ENCODE measurements around the gene MED13L.

The MED13L gene

GRCh38 chr12:116024769-116025168 is 252.7 kb downstream of the MED13L start:
- Histone ChIP-seq H3K27me3 (ENCODE audit: control insufficient read depth in 1 of 2, insufficient read depth in 2 of 2, low read length in 2 of 2) (no peaks in the 10 kb centered on the region), H3K4me3 (ENCODE audit: low read depth in 1 of 2, low read length in 2 of 2) (no peak overlapping the region), H3K36me3 (ENCODE audit: control insufficient read depth in 1 of 2, insufficient read depth in 2 of 2, low read length in 2 of 2) (no peaks in the 10 kb centered on the region), H3K27ac (ENCODE audit: low read depth, low read length) (no peak overlapping the region), H3K9ac (ENCODE audit: low read depth in 1 of 2, low read length in 2 of 2) (no peak overlapping the region), H3K4me1 (ENCODE audit: control insufficient read depth in 1 of 2, insufficient read depth in 2 of 2, low read length in 2 of 2) (no peaks in the 10 kb centered on the region), H3K9me3 (ENCODE audit: control insufficient read depth in 1 of 2, low read length in 2 of 2) (no peaks in the 10 kb centered on the region)

DNA sequence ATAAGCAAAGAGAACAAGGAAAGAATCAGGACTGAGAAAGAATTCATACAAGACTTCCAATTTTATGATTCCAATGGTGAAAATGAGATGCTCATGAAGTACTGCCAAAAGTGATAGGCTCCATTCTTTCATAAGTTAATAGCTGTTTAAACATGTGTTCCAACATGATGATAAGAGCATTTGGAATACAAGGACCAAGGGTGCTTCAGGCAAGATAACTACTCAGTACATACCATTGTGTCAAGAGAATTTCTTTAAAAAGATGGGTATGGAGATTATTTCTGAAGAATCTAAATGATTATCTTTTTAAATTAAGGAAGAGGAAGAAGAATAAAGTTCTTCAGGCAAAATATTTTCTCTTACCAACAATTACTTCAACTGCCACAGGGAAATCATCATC is 258.1 kb downstream of the MED13L start:
- Histone ChIP-seq H3K27ac (ENCODE audit: low read depth, low read length) (no peak overlapping the region), H3K9me3 (ENCODE audit: control insufficient read depth in 1 of 2, low read length in 2 of 2) (no peaks in the 10 kb centered on the region), H3K4me1 (ENCODE audit: control insufficient read depth in 1 of 2, insufficient read depth in 2 of 2, low read length in 2 of 2) (no peaks in the 10 kb centered on the region), H3K9ac (ENCODE audit: low read depth in 1 of 2, low read length in 2 of 2) (no peak overlapping the region), H3K27me3 (ENCODE audit: control insufficient read depth in 1 of 2, insufficient read depth in 2 of 2, low read length in 2 of 2) (no peaks in the 10 kb centered on the region), H3K4me3 (ENCODE audit: low read depth in 1 of 2, low read length in 2 of 2) (no peak overlapping the region), H3K36me3 (ENCODE audit: control insufficient read depth in 1 of 2, insufficient read depth in 2 of 2, low read length in 2 of 2) (peaks cover 0 to 22% of the 10 kb centered on the region in 2 donors)

DNA sequence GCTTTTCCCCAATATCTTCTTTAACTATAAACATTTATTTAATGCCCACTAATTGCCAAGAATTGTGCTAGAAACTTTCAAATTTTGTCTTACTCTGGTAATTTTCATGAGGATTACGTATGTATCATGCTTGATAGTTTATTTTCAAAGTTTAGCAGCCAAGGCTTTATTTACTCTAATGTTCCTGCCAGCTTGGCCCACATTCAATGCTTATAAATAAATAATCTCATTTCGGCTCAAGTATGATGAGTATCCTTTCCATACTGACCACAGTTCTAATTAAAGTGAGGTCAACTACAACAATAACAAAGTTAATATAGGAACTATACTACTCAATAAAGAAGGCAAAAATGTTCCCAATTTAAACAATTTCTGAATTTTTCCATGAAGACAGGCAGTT is 259.2 kb downstream of the MED13L start:
- Histone ChIP-seq H3K4me3 (ENCODE audit: low read depth in 1 of 2, low read length in 2 of 2) (no peak overlapping the region), H3K27me3 (ENCODE audit: control insufficient read depth in 1 of 2, insufficient read depth in 2 of 2, low read length in 2 of 2) (no peaks in the 10 kb centered on the region), H3K9ac (ENCODE audit: low read depth in 1 of 2, low read length in 2 of 2) (no peak overlapping the region), H3K9me3 (ENCODE audit: control insufficient read depth in 1 of 2, low read length in 2 of 2) (no peaks in the 10 kb centered on the region), H3K27ac (ENCODE audit: low read depth, low read length) (no peak overlapping the region), H3K36me3 (ENCODE audit: control insufficient read depth in 1 of 2, insufficient read depth in 2 of 2, low read length in 2 of 2) (peaks cover 0 to 26% of the 10 kb centered on the region in 2 donors), H3K4me1 (ENCODE audit: control insufficient read depth in 1 of 2, insufficient read depth in 2 of 2, low read length in 2 of 2) (no peaks in the 10 kb centered on the region)

DNA sequence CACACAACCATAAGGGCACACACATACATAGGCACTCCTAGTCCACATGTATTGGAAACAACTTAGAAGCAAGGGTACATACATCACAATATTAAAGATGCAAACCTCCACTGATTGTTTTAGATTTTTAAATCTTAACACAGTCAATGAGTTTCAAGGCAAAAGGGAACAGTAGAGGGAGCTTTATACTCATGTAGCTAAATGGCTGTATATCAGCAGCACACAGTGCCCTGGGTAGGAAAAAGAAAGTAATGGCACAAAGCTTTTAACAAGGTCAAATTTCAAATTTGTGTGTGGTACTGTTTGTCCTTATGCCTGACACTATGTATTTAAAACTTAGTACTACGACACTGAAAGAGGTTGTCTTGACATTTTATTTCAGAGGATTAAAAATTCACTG is 262.0 kb downstream of the MED13L start:
- no peaks in the 10 kb centered on the region for H3K4me1 ChIP-seq (ENCODE audit: control insufficient read depth in 1 of 2, insufficient read depth in 2 of 2, low read length in 2 of 2)
- no peaks in the 10 kb centered on the region for H3K9me3 ChIP-seq (ENCODE audit: control insufficient read depth in 1 of 2, low read length in 2 of 2)
- peaks cover 5 to 42% of the 10 kb centered on the region in 2 donors for H3K36me3 ChIP-seq (ENCODE audit: control insufficient read depth in 1 of 2, insufficient read depth in 2 of 2, low read length in 2 of 2)
- H3K27me3 ChIP-seq (ENCODE audit: control insufficient read depth in 1 of 2, insufficient read depth in 2 of 2, low read length in 2 of 2): no peaks in the 10 kb centered on the region
- no peak overlapping the region for H3K27ac ChIP-seq (ENCODE audit: low read depth, low read length)
- no peak overlapping the region for H3K9ac ChIP-seq (ENCODE audit: low read depth in 1 of 2, low read length in 2 of 2)
- no peak overlapping the region for H3K4me3 ChIP-seq (ENCODE audit: low read depth in 1 of 2, low read length in 2 of 2)

DNA sequence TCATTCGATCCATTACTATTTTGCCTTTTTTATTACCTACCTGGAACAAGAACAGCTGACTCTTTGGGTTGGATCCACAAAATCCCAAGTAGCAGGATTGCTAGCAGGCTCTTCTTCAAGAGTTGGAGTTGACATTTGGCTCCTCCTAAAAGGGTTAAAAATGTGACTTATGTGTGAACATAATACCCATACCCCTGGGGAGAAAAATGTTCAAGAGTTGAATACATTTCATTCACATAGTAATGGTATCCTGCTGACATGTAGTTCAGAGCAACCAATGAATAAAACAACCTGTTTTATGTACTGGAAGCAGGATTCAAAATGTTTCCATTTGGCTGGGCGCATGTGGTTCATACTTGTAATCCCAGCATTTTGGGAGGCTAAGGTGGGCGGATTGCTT is 264.7 kb downstream of the MED13L start:
- Histone ChIP-seq H3K9ac (ENCODE audit: low read depth in 1 of 2, low read length in 2 of 2) (no peak overlapping the region), H3K4me1 (ENCODE audit: control insufficient read depth in 1 of 2, insufficient read depth in 2 of 2, low read length in 2 of 2) (no peaks in the 10 kb centered on the region), H3K9me3 (ENCODE audit: control insufficient read depth in 1 of 2, low read length in 2 of 2) (no peaks in the 10 kb centered on the region), H3K27ac (ENCODE audit: low read depth, low read length) (no peak overlapping the region), H3K27me3 (ENCODE audit: control insufficient read depth in 1 of 2, insufficient read depth in 2 of 2, low read length in 2 of 2) (no peaks in the 10 kb centered on the region), H3K4me3 (ENCODE audit: low read depth in 1 of 2, low read length in 2 of 2) (no peak overlapping the region), H3K36me3 (ENCODE audit: control insufficient read depth in 1 of 2, insufficient read depth in 2 of 2, low read length in 2 of 2) (peaks cover 19 to 49% of the 10 kb centered on the region in 2 donors)

GRCh38 chr12:116011217-116011616 is 266.3 kb downstream of the MED13L start:
- Histone ChIP-seq H3K27me3 (ENCODE audit: control insufficient read depth in 1 of 2, insufficient read depth in 2 of 2, low read length in 2 of 2) (no peaks in the 10 kb centered on the region), H3K27ac (ENCODE audit: low read depth, low read length) (no peak overlapping the region), H3K36me3 (ENCODE audit: control insufficient read depth in 1 of 2, insufficient read depth in 2 of 2, low read length in 2 of 2) (peaks cover 31 to 58% of the 10 kb centered on the region in 2 donors), H3K4me1 (ENCODE audit: control insufficient read depth in 1 of 2, insufficient read depth in 2 of 2, low read length in 2 of 2) (no peaks in the 10 kb centered on the region), H3K9ac (ENCODE audit: low read depth in 1 of 2, low read length in 2 of 2) (no peak overlapping the region), H3K9me3 (ENCODE audit: control insufficient read depth in 1 of 2, low read length in 2 of 2) (no peaks in the 10 kb centered on the region), H3K4me3 (ENCODE audit: low read depth in 1 of 2, low read length in 2 of 2) (no peak overlapping the region)

DNA sequence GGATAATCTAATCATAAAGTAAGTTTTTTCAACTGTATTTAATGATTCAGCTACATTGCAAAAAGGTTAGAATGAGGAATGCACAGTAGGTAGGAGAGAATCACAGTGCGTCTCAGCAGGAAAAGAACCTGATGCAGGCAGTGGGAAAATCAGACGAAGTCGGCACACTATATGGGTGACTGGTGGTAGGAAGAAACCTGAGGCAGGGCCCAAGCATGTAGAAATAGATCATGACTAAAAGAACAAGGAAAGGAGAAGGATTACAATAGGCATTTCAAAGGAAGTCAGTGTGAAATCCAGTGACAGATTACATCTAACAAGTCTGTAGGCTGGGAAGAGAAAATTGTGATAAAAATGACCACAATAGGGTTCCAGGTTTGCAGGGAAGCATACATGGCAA is 267.0 kb downstream of the MED13L start:
- Histone ChIP-seq H3K4me1 (ENCODE audit: control insufficient read depth in 1 of 2, insufficient read depth in 2 of 2, low read length in 2 of 2) (no peaks in the 10 kb centered on the region), H3K4me3 (ENCODE audit: low read depth in 1 of 2, low read length in 2 of 2) (no peak overlapping the region), H3K27ac (ENCODE audit: low read depth, low read length) (no peak overlapping the region), H3K9ac (ENCODE audit: low read depth in 1 of 2, low read length in 2 of 2) (no peak overlapping the region), H3K9me3 (ENCODE audit: control insufficient read depth in 1 of 2, low read length in 2 of 2) (no peaks in the 10 kb centered on the region), H3K27me3 (ENCODE audit: control insufficient read depth in 1 of 2, insufficient read depth in 2 of 2, low read length in 2 of 2) (no peaks in the 10 kb centered on the region), H3K36me3 (ENCODE audit: control insufficient read depth in 1 of 2, insufficient read depth in 2 of 2, low read length in 2 of 2) (peaks cover 32 to 66% of the 10 kb centered on the region in 2 donors)

DNA sequence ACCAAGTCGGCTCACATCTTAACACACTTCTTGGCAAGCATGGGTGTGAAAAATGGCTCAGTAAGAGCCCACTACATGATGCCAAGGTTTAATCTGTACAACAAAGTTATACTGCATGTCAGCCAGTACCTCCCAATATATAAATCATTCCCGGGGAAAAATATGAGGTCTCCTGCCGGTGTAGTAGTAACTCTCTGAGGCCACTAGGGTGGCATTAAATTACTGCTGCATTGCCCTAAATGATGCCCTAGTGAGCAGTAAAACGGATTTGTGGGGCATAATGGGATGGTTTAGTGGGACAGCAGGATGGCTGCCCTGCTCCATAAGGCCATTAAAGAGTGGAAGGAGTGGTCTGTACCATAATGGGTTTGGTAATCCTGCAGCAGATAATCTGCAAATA is 267.7 kb downstream of the MED13L start:
- H3K4me3 ChIP-seq (ENCODE audit: low read depth in 1 of 2, low read length in 2 of 2): no peak overlapping the region
- no peaks in the 10 kb centered on the region for H3K27me3 ChIP-seq (ENCODE audit: control insufficient read depth in 1 of 2, insufficient read depth in 2 of 2, low read length in 2 of 2)
- H3K9me3 ChIP-seq (ENCODE audit: control insufficient read depth in 1 of 2, low read length in 2 of 2): no peaks in the 10 kb centered on the region
- no peak overlapping the region for H3K27ac ChIP-seq (ENCODE audit: low read depth, low read length)
- H3K9ac ChIP-seq (ENCODE audit: low read depth in 1 of 2, low read length in 2 of 2): no peak overlapping the region
- H3K4me1 ChIP-seq (ENCODE audit: control insufficient read depth in 1 of 2, insufficient read depth in 2 of 2, low read length in 2 of 2): no peaks in the 10 kb centered on the region
- H3K36me3 ChIP-seq (ENCODE audit: control insufficient read depth in 1 of 2, insufficient read depth in 2 of 2, low read length in 2 of 2): peaks cover 35 to 66% of the 10 kb centered on the region in 2 donors

DNA sequence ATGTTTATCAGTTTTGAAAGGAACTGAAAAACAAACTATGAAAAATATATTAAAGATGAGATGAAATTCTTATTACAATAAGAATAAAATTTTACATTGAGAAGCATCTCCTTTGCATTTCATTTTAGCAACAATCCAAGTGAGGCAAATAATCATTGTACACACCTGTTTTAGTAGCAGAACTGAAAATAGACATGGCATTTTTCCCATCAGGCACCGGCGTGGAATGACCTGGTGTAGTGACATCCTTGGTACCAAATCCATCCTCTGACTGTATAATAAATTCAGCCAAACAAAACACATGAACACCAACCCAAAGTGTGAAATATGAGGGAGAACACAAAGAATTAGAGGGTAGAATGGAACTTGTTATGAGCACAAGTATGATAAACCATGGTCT is 271.4 kb downstream of the MED13L start:
- no peaks in the 10 kb centered on the region for H3K4me1 ChIP-seq (ENCODE audit: control insufficient read depth in 1 of 2, insufficient read depth in 2 of 2, low read length in 2 of 2)
- H3K27me3 ChIP-seq (ENCODE audit: control insufficient read depth in 1 of 2, insufficient read depth in 2 of 2, low read length in 2 of 2): no peaks in the 10 kb centered on the region
- no peak overlapping the region for H3K27ac ChIP-seq (ENCODE audit: low read depth, low read length)
- H3K9me3 ChIP-seq (ENCODE audit: control insufficient read depth in 1 of 2, low read length in 2 of 2): no peaks in the 10 kb centered on the region
- peaks cover 32 to 65% of the 10 kb centered on the region in 2 donors for H3K36me3 ChIP-seq (ENCODE audit: control insufficient read depth in 1 of 2, insufficient read depth in 2 of 2, low read length in 2 of 2)
- H3K9ac ChIP-seq (ENCODE audit: low read depth in 1 of 2, low read length in 2 of 2): no peak overlapping the region
- no peak overlapping the region for H3K4me3 ChIP-seq (ENCODE audit: low read depth in 1 of 2, low read length in 2 of 2)

GRCh38 chr12:116002890-116003536 is 274.5 kb downstream of the MED13L start:
- Histone ChIP-seq H3K36me3 (ENCODE audit: control insufficient read depth in 1 of 2, insufficient read depth in 2 of 2, low read length in 2 of 2) (peaks cover 19 to 49% of the 10 kb centered on the region in 2 donors), H3K9ac (ENCODE audit: low read depth in 1 of 2, low read length in 2 of 2) (no peak overlapping the region), H3K9me3 (ENCODE audit: control insufficient read depth in 1 of 2, low read length in 2 of 2) (no peaks in the 10 kb centered on the region), H3K4me1 (ENCODE audit: control insufficient read depth in 1 of 2, insufficient read depth in 2 of 2, low read length in 2 of 2) (peaks cover 0 to 4% of the 10 kb centered on the region in 2 donors), H3K27me3 (ENCODE audit: control insufficient read depth in 1 of 2, insufficient read depth in 2 of 2, low read length in 2 of 2) (no peaks in the 10 kb centered on the region), H3K4me3 (ENCODE audit: low read depth in 1 of 2, low read length in 2 of 2) (no peak overlapping the region), H3K27ac (ENCODE audit: low read depth, low read length) (no peak overlapping the region)
